Liver (tissue), 9 donors: ENCODE measurements around the gene ISG15. TPM values are rescaled to one million over a fixed set of nuclear protein-coding genes. Genes with fewer than 3 reads are reported as not detected.

Experiments used
- DNase-seq: peaks from one replicate; pipeline ENCODE4 v3.0.0-alpha.2; 2017; ENCODE audit warnings: low spot score
- H3K27ac ChIP-seq, 2 donors: one replicate each; pipeline ENCODE4 v1.7.0; 2013; ENCODE audit warnings: inconsistent platforms in 2 of 2, low read length in 2 of 2, control low read depth in 1 of 2, low read depth in 1 of 2, mild to moderate bottlenecking in 1 of 2
- H3K27me3 ChIP-seq, 4 donors: one replicate each; pipeline versions ENCODE4 v1.6.1 to v1.7.0; 2013; ENCODE audit warnings: low read length in 3 of 4, inconsistent platforms in 1 of 4, mild to moderate bottlenecking in 1 of 4, moderate library complexity in 1 of 4; ENCODE audit not compliant: control insufficient read depth in 4 of 4, insufficient read depth in 4 of 4
- H3K36me3 ChIP-seq, 4 donors: one replicate each; pipeline versions ENCODE4 v1.6.1 to v1.7.0; 2013; ENCODE audit warnings: low read length in 3 of 4, mild to moderate bottlenecking in 3 of 4, low read depth in 1 of 4, moderate library complexity in 1 of 4; ENCODE audit not compliant: control insufficient read depth in 4 of 4, insufficient read depth in 3 of 4
- H3K4me1 ChIP-seq, 4 donors: one replicate each; pipeline versions ENCODE4 v1.6.1 to v1.7.0; 2013; ENCODE audit warnings: low read length in 3 of 4, mild to moderate bottlenecking in 3 of 4, moderate library complexity in 1 of 4; ENCODE audit not compliant: control insufficient read depth in 4 of 4, insufficient read depth in 4 of 4
- H3K4me3 ChIP-seq, 3 donors: one replicate each; pipeline versions ENCODE4 v1.6.1 to v1.7.0; 2013; ENCODE audit warnings: low read length in 3 of 3, control low read depth in 1 of 3, low read depth in 1 of 3, mild to moderate bottlenecking in 1 of 3
- H3K9ac ChIP-seq, 2 donors: one replicate each; pipeline ENCODE4 v1.7.0; 2013; ENCODE audit warnings: low read length in 2 of 2, mild to moderate bottlenecking in 2 of 2, moderate library complexity in 2 of 2, control low read depth in 1 of 2, low read depth in 1 of 2
- H3K9me3 ChIP-seq, 4 donors: one replicate each; pipeline versions ENCODE4 v1.6.1 to v1.7.0; 2013; ENCODE audit warnings: low read length in 3 of 4; ENCODE audit not compliant: control insufficient read depth in 4 of 4
- ATF3 ChIP-seq: IDR thresholded peaks from 2 replicates; pipeline ENCODE4 v1.6.1; 2016; ENCODE audit warnings: antibody characterized with exemption
- CTCF ChIP-seq: fragments of 150-350 bp; IDR thresholded peaks from 2 replicates; pipeline ENCODE4 v1.5.1; 2017; ENCODE audit warnings: improper control_type of control experiment, low read depth, low read length; ENCODE audit not compliant: missing input control
- EGR1 ChIP-seq, 2 donors: IDR thresholded peaks; 2 replicates each; pipeline ENCODE4 v1.6.1; 2016 to 2018; ENCODE audit warnings: antibody characterized with exemption in 2 of 2, low read depth in 2 of 2
- FOXA1 ChIP-seq: IDR thresholded peaks from 2 replicates; pipeline ENCODE4 v1.6.1; 2016; ENCODE audit warnings: antibody characterized with exemption
- FOXA2 ChIP-seq: IDR thresholded peaks from 2 replicates; pipeline ENCODE4 v1.6.1; 2016; ENCODE audit warnings: antibody characterized with exemption
- GABPA ChIP-seq, 2 donors: IDR thresholded peaks in 1 of 2; conservative IDR thresholded peaks in 1 of 2; 2 replicates each; pipeline ENCODE4 v1.6.1; 2016; ENCODE audit warnings: antibody characterized with exemption in 2 of 2, mild to moderate bottlenecking in 1 of 2, moderate library complexity in 1 of 2
- HNF4A ChIP-seq, 2 donors: conservative IDR thresholded peaks; 2 replicates each; pipeline ENCODE4 v1.6.1; 2016; ENCODE audit warnings: antibody characterized with exemption in 2 of 2, mild to moderate bottlenecking in 2 of 2
- HNF4G ChIP-seq: IDR thresholded peaks from 2 replicates; pipeline ENCODE4 v1.6.1; 2016; ENCODE audit warnings: antibody characterized with exemption
- JUND ChIP-seq, 2 donors: IDR thresholded peaks; 2 replicates each; pipeline ENCODE4 v1.6.1; 2016; ENCODE audit warnings: antibody characterized with exemption in 2 of 2
- MAX ChIP-seq: IDR thresholded peaks from 2 replicates; pipeline ENCODE4 v1.6.1; 2016; ENCODE audit warnings: antibody characterized with exemption
- NR2F2 ChIP-seq: IDR thresholded peaks from 2 replicates; pipeline ENCODE4 v1.6.1; 2016; ENCODE audit warnings: antibody characterized with exemption
- RAD21 ChIP-seq, 2 donors: IDR thresholded peaks; 2 replicates each; pipeline ENCODE4 v1.6.1; 2016; ENCODE audit warnings: antibody characterized with exemption in 2 of 2, mild to moderate bottlenecking in 2 of 2
- REST ChIP-seq: IDR thresholded peaks from 2 replicates; pipeline ENCODE4 v1.6.1; 2016; ENCODE audit warnings: antibody characterized with exemption, mild to moderate bottlenecking
- RXRA ChIP-seq, 2 donors: IDR thresholded peaks; 2 replicates each; pipeline ENCODE4 v1.6.1; 2017 to 2018; ENCODE audit warnings: antibody characterized with exemption in 2 of 2, mild to moderate bottlenecking in 1 of 2
- SP1 ChIP-seq: IDR thresholded peaks from 2 replicates; pipeline ENCODE4 v1.6.1; 2018; ENCODE audit warnings: antibody characterized with exemption, mild to moderate bottlenecking
- TAF1 ChIP-seq: conservative IDR thresholded peaks from 2 replicates; pipeline ENCODE4 v1.6.1; 2016; ENCODE audit warnings: antibody characterized with exemption, mild to moderate bottlenecking
- YY1 ChIP-seq: IDR thresholded peaks from 2 replicates; pipeline ENCODE4 v1.6.1; 2016; ENCODE audit warnings: antibody characterized with exemption, mild to moderate bottlenecking
- ZBTB33 ChIP-seq: IDR thresholded peaks from 2 replicates; pipeline ENCODE4 v1.6.1; 2016; ENCODE audit warnings: antibody characterized with exemption
- WGBS: extraction: QIAGEN DNeasy Blood & Tissue Kit; methylation state at CpG from one replicate; pipeline ENCODE4 v1.1.7; 2013; 5-methylcytosine and 5-hydroxymethylcytosine counted together
- polyA plus RNA-seq, 2 donors: library from polyadenylated mRNA; stranded (reverse) in 1 of 2; unstranded in 1 of 2; fragments of 200-250 nt in 1 of 2; fragments of >200 nt in 1 of 2; fragmentation: Nextera tagmentation in 1 of 2; extraction: Ambion mirVana in 1 of 2; gene quantifications; one replicate each; pipeline versions ENCODE4 v1.2.1 to v1.2.3, GENCODE V29; 2013 to 2015
- total RNA-seq, 2 donors: library from RNA; depleted of rRNA; stranded (reverse); fragments of >200 nt; gene quantifications; one replicate each; pipeline ENCODE4 v1.2.3, GENCODE V29; 2014
- donor health status: healthy.
- donor health status: healthy.
- donor health status: healthy.
- donor health status: healthy.
- donor health status: healthy.

Gene ISG15
- total and polyA plus RNA-seq, 4 donors: 9.3 to 89.4 (median 56.5) TPM

- Histone ChIP-seq H3K9me3 (no peaks in the 10 kb centered on the region), H3K4me3 (peak overlapping the region in 2 of 3 donors; percentile 65 to 91), H3K27me3 (no peaks in the 10 kb centered on the region), H3K4me1 (peaks cover 3 to 10% (median 7%) of the 10 kb centered on the region in 4 donors), H3K36me3 (no peaks in the 10 kb centered on the region), H3K9ac (no peak overlapping the region), H3K27ac (no peak overlapping the region)
- TF ChIP-seq FOXA2 (no peak), YY1 (no peak), RAD21 (IDR thresholded peaks at IDR 0.05) (no peak), ATF3 (no peak), NR2F2 (no peak), MAX (no peak), TAF1 (no peak), GABPA (IDR thresholded peaks at IDR 0.05 in 1 of 2, conservative IDR thresholded peaks at IDR 0.05 in 1 of 2) (no peak), HNF4A (conservative IDR thresholded peaks at IDR 0.05) (no peak), CTCF (no peak), RXRA (IDR thresholded peaks at IDR 0.05) (no peak), HNF4G (no peak), JUND (IDR thresholded peaks at IDR 0.05) (no peak), SP1 (no peak), FOXA1 (no peak), REST (no peak), ZBTB33 (no peak), EGR1 (IDR thresholded peaks at IDR 0.05; ENCODE audit: low read depth in 2 of 2) (no peak)
- 2% methylated on average over 59 of the region's 59 CpGs for WGBS
- no peak for DNase-seq
Observed at GRCh38 chr1:1020415-1021009, 7.2 kb downstream of the ISG15 start.
